SK-N-SH (cell line): ENCODE results near the gene MINDY4.

Experiments used
- EP300 ChIP-seq, 2 experiments: IDR thresholded peaks; 2 replicates each; pipeline versions ENCODE4 v1.4.0 to v1.6.1; 2012; ENCODE audit warnings: borderline replicate concordance in 1 of 2, low read depth in 1 of 2, low read length in 1 of 2
- EZH2phosphoT487 ChIP-seq: fragments of 200-600 bp; sonication (generic); IDR thresholded peaks from 2 replicates; pipeline ENCODE4 v1.6.1; 2017; ENCODE audit warnings: low read depth, mixed run types, mild to moderate bottlenecking, antibody characterized with exemption, moderate library complexity, borderline replicate concordance
- FOXJ3 ChIP-seq: sonication (generic); formaldehyde crosslinking; IDR thresholded peaks from 2 replicates; pipeline ENCODE4 v1.5.1; 2020; ENCODE audit warnings: mild to moderate bottlenecking, missing genetic modification reagents
- RFX5 ChIP-seq: IDR thresholded peaks from 2 replicates; pipeline ENCODE4 v1.6.1; 2012; ENCODE audit warnings: mild to moderate bottlenecking, improper control_type of control experiment, low read length
- TAF1 ChIP-seq: IDR thresholded peaks from 2 replicates; pipeline ENCODE4 v1.6.1; 2012; ENCODE audit warnings: low read depth, mild to moderate bottlenecking, low read length, moderate library complexity, borderline replicate concordance
- TF ChIP-seq, protein P1 (sequence below): fragments of 200-600 bp; sonication (generic); IDR thresholded peaks from 2 replicates; pipeline ENCODE4 v1.6.1; 2017; ENCODE audit warnings: antibody characterized with exemption, mild to moderate bottlenecking, moderate library complexity
- TF ChIP-seq, protein P2 (sequence below): IDR thresholded peaks from 2 replicates; pipeline ENCODE4 v1.6.1; 2012; ENCODE audit warnings: mild to moderate bottlenecking, low read depth, low read length, moderate library complexity
- TF ChIP-seq, protein P3 (sequence below): IDR thresholded peaks from 2 replicates; pipeline ENCODE4 v1.4.0; 2012; ENCODE audit warnings: low read depth

GRCh38 chr7:30932562-30932961 is 161.3 kb downstream of the MINDY4 start:
- TF ChIP-seq, protein P1, sequence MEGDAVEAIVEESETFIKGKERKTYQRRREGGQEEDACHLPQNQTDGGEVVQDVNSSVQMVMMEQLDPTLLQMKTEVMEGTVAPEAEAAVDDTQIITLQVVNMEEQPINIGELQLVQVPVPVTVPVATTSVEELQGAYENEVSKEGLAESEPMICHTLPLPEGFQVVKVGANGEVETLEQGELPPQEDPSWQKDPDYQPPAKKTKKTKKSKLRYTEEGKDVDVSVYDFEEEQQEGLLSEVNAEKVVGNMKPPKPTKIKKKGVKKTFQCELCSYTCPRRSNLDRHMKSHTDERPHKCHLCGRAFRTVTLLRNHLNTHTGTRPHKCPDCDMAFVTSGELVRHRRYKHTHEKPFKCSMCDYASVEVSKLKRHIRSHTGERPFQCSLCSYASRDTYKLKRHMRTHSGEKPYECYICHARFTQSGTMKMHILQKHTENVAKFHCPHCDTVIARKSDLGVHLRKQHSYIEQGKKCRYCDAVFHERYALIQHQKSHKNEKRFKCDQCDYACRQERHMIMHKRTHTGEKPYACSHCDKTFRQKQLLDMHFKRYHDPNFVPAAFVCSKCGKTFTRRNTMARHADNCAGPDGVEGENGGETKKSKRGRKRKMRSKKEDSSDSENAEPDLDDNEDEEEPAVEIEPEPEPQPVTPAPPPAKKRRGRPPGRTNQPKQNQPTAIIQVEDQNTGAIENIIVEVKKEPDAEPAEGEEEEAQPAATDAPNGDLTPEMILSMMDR, result no peak
- TF ChIP-seq, protein P2, sequence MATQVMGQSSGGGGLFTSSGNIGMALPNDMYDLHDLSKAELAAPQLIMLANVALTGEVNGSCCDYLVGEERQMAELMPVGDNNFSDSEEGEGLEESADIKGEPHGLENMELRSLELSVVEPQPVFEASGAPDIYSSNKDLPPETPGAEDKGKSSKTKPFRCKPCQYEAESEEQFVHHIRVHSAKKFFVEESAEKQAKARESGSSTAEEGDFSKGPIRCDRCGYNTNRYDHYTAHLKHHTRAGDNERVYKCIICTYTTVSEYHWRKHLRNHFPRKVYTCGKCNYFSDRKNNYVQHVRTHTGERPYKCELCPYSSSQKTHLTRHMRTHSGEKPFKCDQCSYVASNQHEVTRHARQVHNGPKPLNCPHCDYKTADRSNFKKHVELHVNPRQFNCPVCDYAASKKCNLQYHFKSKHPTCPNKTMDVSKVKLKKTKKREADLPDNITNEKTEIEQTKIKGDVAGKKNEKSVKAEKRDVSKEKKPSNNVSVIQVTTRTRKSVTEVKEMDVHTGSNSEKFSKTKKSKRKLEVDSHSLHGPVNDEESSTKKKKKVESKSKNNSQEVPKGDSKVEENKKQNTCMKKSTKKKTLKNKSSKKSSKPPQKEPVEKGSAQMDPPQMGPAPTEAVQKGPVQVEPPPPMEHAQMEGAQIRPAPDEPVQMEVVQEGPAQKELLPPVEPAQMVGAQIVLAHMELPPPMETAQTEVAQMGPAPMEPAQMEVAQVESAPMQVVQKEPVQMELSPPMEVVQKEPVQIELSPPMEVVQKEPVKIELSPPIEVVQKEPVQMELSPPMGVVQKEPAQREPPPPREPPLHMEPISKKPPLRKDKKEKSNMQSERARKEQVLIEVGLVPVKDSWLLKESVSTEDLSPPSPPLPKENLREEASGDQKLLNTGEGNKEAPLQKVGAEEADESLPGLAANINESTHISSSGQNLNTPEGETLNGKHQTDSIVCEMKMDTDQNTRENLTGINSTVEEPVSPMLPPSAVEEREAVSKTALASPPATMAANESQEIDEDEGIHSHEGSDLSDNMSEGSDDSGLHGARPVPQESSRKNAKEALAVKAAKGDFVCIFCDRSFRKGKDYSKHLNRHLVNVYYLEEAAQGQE, result no peak
- TF ChIP-seq, protein P3, sequence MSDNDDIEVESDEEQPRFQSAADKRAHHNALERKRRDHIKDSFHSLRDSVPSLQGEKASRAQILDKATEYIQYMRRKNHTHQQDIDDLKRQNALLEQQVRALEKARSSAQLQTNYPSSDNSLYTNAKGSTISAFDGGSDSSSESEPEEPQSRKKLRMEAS, result no peak
- no peak for TF ChIP-seq FOXJ3 (CRISPR knock-in tag)
- no peak for TF ChIP-seq RFX5
- TF ChIP-seq TAF1, result no peak
- TF ChIP-seq EP300 (IDR thresholded peaks at IDR 0.05; ENCODE audit: borderline replicate concordance in 1 of 2, low read depth in 1 of 2, low read length in 1 of 2), result no peak
- no peak for TF ChIP-seq EZH2phosphoT487
